ENCODE measurements around the gene DNMT3B.

Gene DNMT3B

DNA sequence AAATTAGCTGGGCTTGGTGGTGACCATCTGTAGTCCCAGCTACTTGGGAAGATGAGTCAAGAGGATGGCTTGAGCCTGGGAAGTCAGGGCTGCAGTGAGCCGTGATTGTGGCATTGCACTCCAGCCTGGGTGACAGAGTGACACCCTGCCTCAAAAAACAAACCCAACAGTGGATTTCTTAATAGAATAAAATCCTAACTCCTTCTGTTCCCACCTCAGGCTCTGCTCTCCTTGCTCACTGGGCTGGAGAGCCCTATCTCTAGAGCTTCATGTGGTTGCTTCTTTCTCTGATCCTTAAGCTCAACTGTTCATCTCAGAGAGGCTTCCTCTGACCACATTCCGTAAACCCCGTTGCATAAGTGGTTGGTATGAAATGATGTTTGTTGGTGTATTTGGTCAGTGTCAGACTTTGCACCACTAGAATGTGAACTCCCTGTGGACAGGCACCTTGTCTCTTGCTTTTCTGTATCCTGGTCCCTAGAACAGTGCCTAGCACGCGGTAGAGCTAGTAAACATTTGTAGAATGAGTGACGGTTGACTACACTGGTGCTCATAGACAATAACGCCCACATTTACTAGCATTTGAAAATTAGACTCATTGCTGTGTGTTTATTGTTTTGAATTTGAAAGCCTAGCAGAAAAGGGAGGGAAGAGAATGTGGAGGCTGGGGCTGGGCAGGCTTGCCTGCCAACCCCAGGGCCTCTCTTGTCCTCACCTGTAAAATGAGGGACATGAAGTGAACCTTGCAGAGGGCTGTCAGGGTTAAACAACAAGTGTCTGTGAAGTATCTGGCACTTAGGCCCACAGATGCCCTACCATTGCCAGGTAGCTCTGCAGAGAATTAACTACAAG is 61.8 kb downstream of the DNMT3B start:
- H3K4me3 ChIP-seq (replicated peaks in 1 of 2; ENCODE audit: low read depth in 2 of 2, low read length in 2 of 2): no peak overlapping the region
- TF ChIP-seq CTCF (IDR thresholded peaks at IDR 0.05; ENCODE audit: low read depth, low read length): no peak

GRCh38 chr20:32828029-32828680 is 66.0 kb downstream of the DNMT3B start:
- H3K4me3 ChIP-seq (replicated peaks in 1 of 2; ENCODE audit: low read depth in 2 of 2, low read length in 2 of 2): no peak overlapping the region
- no peak for TF ChIP-seq CTCF (IDR thresholded peaks at IDR 0.05; ENCODE audit: low read depth, low read length)
- DNase-seq (ENCODE audit: low read depth in 2 of 2): peak in 1 of 2 donors; percentile 39

More for the DNA sequence above, 61.8 kb downstream of the DNMT3B start:
- DNase-seq (ENCODE audit: low read depth in 2 of 2): peak; percentile 21 to 40

DNA sequence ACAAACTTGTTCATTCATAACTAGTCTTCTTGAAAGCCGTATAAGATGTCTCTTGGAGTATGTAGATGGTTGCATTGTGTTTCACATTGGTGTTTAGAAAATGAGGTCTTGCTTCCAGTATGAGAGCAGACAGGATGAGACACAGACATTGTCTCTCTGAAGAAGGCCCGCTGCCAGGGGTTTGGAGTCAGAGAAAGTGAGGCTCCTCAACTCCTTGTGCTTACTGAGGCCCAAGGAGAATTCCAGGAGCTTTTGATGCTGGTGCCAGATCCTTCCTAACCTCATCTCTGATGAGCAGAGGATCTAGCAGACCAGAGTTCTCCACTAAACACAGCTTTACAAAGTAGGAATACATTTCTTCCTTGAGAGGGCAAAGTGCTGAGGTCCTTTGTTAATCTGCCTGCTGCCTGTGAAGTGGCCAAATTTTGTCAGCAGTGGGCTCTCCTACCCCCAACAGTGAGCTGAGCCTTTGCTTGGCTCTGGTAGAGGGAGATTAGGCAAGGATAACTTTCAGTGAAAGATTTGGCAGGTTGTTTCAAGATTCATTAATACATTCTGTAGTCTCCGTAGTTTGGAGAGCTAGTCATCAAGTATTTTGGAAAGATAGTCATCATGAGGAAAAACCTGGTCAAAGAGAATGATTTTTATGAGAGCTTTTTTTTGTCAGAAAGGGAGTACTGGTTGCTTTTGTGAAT is 67.3 kb downstream of the DNMT3B start:
- no peak for TF ChIP-seq CTCF (IDR thresholded peaks at IDR 0.05; ENCODE audit: low read depth, low read length)
- peak in 1 of 2 donors; percentile 42 for DNase-seq (ENCODE audit: low read depth in 2 of 2)
- H3K4me3 ChIP-seq (replicated peaks in 1 of 2; ENCODE audit: low read depth in 2 of 2, low read length in 2 of 2): no peak overlapping the region

DNA sequence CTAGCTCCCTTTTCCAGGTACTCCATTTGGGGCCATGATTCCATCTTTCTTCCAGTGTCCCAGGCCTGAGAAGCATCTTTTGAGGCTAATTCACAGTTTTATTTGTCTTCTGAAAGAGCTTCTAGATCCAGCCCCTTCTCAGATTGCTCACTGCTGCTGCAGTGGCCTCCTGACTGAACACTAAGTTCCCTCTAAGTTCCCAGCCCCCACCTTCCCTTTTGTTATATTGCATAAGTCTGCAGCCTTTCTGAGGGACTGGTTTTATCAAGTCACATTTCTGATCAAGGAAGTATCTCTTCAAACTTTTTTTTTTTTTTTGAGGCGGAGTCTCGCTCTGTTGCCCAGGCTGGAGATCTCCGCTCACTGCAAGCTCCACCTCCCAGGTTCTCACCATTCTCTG is 68.3 kb downstream of the DNMT3B start:
- peak; percentile 64 to 76 for DNase-seq (ENCODE audit: low read depth in 2 of 2)
- TF ChIP-seq CTCF (IDR thresholded peaks at IDR 0.05; ENCODE audit: low read depth, low read length): no peak
- H3K4me3 ChIP-seq (replicated peaks in 1 of 2; ENCODE audit: low read depth in 2 of 2, low read length in 2 of 2): no peak overlapping the region

GRCh38 chr20:32831982-32832381 is 69.8 kb downstream of the DNMT3B start:
- TF ChIP-seq CTCF (IDR thresholded peaks at IDR 0.05; ENCODE audit: low read depth, low read length): no peak
- H3K4me3 ChIP-seq (replicated peaks in 1 of 2; ENCODE audit: low read depth in 2 of 2, low read length in 2 of 2): no peak overlapping the region
- no peak for DNase-seq (ENCODE audit: low read depth in 2 of 2)

DNA sequence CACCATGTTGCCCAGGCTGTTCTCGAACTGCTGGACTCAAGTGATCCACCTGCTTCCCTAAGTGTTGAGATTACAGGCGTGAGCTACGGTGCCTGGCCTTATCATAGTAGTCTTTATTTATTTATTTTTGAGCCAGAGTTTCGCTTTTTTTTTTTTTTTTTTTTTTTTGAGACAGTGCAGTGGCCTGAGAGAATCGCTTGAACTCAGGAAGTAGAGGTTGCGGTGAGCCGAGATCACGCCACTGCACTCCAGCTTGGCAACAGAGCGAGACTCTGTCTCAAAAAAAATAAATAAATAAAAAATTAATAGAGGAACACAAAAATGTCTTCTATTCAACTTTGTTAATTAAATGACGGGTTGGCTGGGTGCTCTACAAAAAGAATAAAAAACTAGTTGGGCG is 70.5 kb downstream of the DNMT3B start:
- no peak for DNase-seq (ENCODE audit: low read depth in 2 of 2)
- no peak overlapping the region for H3K4me3 ChIP-seq (replicated peaks in 1 of 2; ENCODE audit: low read depth in 2 of 2, low read length in 2 of 2)
- no peak for TF ChIP-seq CTCF (IDR thresholded peaks at IDR 0.05; ENCODE audit: low read depth, low read length)

Measured in cardiac fibroblast (primary cell).